ENCODE data around the gene ADH6. TPM values are rescaled to one million over a fixed set of nuclear protein-coding genes. Genes with fewer than 3 reads are reported as not detected.

ADH6 gene
- polyA plus RNA-seq, 2 of the 4 experiments (the other 2 are of a cell fraction) = 0.72 TPM; not detected in 1

GRCh38 chr4:99209671-99210070, 9.4 kb downstream of the ADH6 start:
- FAIRE-seq = no peak

GRCh38 chr4:99208719-99209075, 10.3 kb downstream of the ADH6 start:
- CTCF ChIA-PET = no interaction called here
- ATAC-seq (no peak), DNase-seq (ENCODE audit: low read depth in 1 of 2, low spot score in 1 of 2) (no peak), FAIRE-seq (no peak)
- H3K27ac ChIP-seq = no peak overlapping the region
- POLR2A ChIA-PET = no interaction called here
- 21% methylated on average over 2 of the region's 2 CpGs for WGBS (ENCODE audit: missing lambda C conversion rate)
- no peak overlapping the region for H3K4me2 ChIP-seq
- H3K4me1 ChIP-seq = no peaks in the 10 kb centered on the region
- H3K9me3 ChIP-seq = no peaks in the 10 kb centered on the region
- no peak overlapping the region for H3K4me3 ChIP-seq
- no peak for TF ChIP-seq HOXB13 (CRISPR knock-in tag; IDR thresholded peaks at IDR 0.05; ENCODE audit: low read depth)
- no peak for TF ChIP-seq ZSCAN20 (CRISPR knock-in tag; IDR thresholded peaks at IDR 0.05)
- no peak for TF ChIP-seq TFCP2L1 (CRISPR knock-in tag; IDR thresholded peaks at IDR 0.05)
- no peak for TF ChIP-seq RFX5 (IDR thresholded peaks at IDR 0.05)
- no peak for TF ChIP-seq CHD4 (IDR thresholded peaks at IDR 0.05; ENCODE audit: borderline replicate concordance)

More at GRCh38 chr4:99209671-99210070, 9.4 kb downstream of the ADH6 start:
- H3K4me1 ChIP-seq = no peaks in the 10 kb centered on the region
- POLR2A ChIA-PET = no interaction called here
- no peak overlapping the region for H3K4me3 ChIP-seq
- TF ChIP-seq RCOR1 (IDR thresholded peaks at IDR 0.05; ENCODE audit: low read depth, low read length) = no peak
- no peak for TF ChIP-seq CEBPB (IDR thresholded peaks at IDR 0.05)
- TF ChIP-seq ESRRA (IDR thresholded peaks at IDR 0.05; ENCODE audit: borderline replicate concordance, low read length) = no peak
- TF ChIP-seq NFE2L2 (conservative IDR thresholded peaks at IDR 0.05; ENCODE audit: low read length) = no peak
- TF ChIP-seq EHF (CRISPR knock-in tag; IDR thresholded peaks at IDR 0.05) = no peak
- TF ChIP-seq MAFK (IDR thresholded peaks at IDR 0.05; ENCODE audit: partially characterized antibody) = no peak
- no peak for TF ChIP-seq CTCF (IDR thresholded peaks at IDR 0.05)
- no peak for TF ChIP-seq CBX8 (IDR thresholded peaks at IDR 0.05)
- no peak for TF ChIP-seq HOXA7 (CRISPR knock-in tag; IDR thresholded peaks at IDR 0.05)
- TF ChIP-seq FOSL2 (IDR thresholded peaks at IDR 0.05) = no peak
- no peak for TF ChIP-seq FOSL2 (CRISPR knock-in tag; IDR thresholded peaks at IDR 0.05)
- no peak for TF ChIP-seq SMC3 (IDR thresholded peaks at IDR 0.05)
- TF ChIP-seq CHD2 (IDR thresholded peaks at IDR 0.05; ENCODE audit: low read length, partially characterized antibody) = no peak
- TF ChIP-seq MAX (IDR thresholded peaks at IDR 0.05) = no peak
- no peak for TF ChIP-seq POLR2AphosphoS2 (conservative IDR thresholded peaks at IDR 0.05; ENCODE audit: low read length)
- TF ChIP-seq TFCP2L1 (CRISPR knock-in tag; IDR thresholded peaks at IDR 0.05) = no peak
- CTCF ChIA-PET = no interaction called here
- H3K9me3 ChIP-seq = no peaks in the 10 kb centered on the region
- ATAC-seq = no peak
- H3K4me2 ChIP-seq = no peak overlapping the region
- 16% methylated on average over 1 of the region's 1 CpG for WGBS (ENCODE audit: missing lambda C conversion rate)
- no peak overlapping the region for H3K27ac ChIP-seq
- DNase-seq (ENCODE audit: low read depth in 1 of 2, low spot score in 1 of 2) = no peak

GRCh38 chr4:99207911-99208718, 10.9 kb downstream of the ADH6 start:
- no peak for ATAC-seq

More at GRCh38 chr4:99207911-99208718, 10.9 kb downstream of the ADH6 start:
- ChIA-PET CTCF (no interaction called here), POLR2A (no interaction called here)
- no peaks in the 10 kb centered on the region for H3K4me1 ChIP-seq
- no peak overlapping the region for H3K4me3 ChIP-seq
- no peak for DNase-seq (ENCODE audit: low read depth in 1 of 2, low spot score in 1 of 2)
- H3K27ac ChIP-seq = no peak overlapping the region
- TF ChIP-seq MAX (IDR thresholded peaks at IDR 0.05) = no peak
- H3K4me2 ChIP-seq = no peak overlapping the region
- WGBS (ENCODE audit: missing lambda C conversion rate) = 37% methylated on average over 10 of the region's 10 CpGs
- H3K9me3 ChIP-seq = no peaks in the 10 kb centered on the region
- FAIRE-seq = no peak
